ENCODE data around the gene NEDD4. TPM values are rescaled to one million over a fixed set of nuclear protein-coding genes. Genes with fewer than 3 reads are reported as not detected.

Gene NEDD4
- polyA plus RNA-seq, 1 donor (not counting 4 experiments of a cell fraction or from before 2014, with no cell fraction given) = 24.3 TPM

- DNase-seq (ENCODE audit: low read depth, low spot score) (no peak), FAIRE-seq (peak; percentile 9)
- Histone ChIP-seq H3K9me1 (ENCODE audit: control insufficient read depth, extremely low read depth, insufficient read depth, low read length) (peaks cover 2% of the 10 kb centered on the region), H2AFZ (ENCODE audit: control insufficient read depth, low read length) (no peak overlapping the region), H3K4me3 (ENCODE audit: control insufficient read depth in 2 of 3, extremely low read depth in 1 of 3, insufficient read depth in 2 of 3, low read depth in 1 of 3, low read length in 3 of 3) (no peak overlapping the region), H3K4me1 (ENCODE audit: control insufficient read depth, extremely low read depth, insufficient read depth, low read length) (peaks cover 4% of the 10 kb centered on the region), H3K27me3 (ENCODE audit: control insufficient read depth, extremely low read depth, insufficient read depth, low read length) (no peaks in the 10 kb centered on the region), H3K79me2 (ENCODE audit: control insufficient read depth, insufficient read depth, low read length) (peaks cover 8% of the 10 kb centered on the region), H3K27ac (ENCODE audit: control insufficient read depth, insufficient read depth, low read length) (no peak overlapping the region), H3K36me3 (ENCODE audit: control insufficient read depth in 2 of 2, extremely low read depth in 1 of 2, insufficient read depth in 2 of 2, low read length in 2 of 2) (peaks cover 3 to 4% of the 10 kb centered on the region in 2 experiments), H4K20me1 (ENCODE audit: control insufficient read depth, extremely low read depth, insufficient read depth, low read length) (no peaks in the 10 kb centered on the region), H3K9ac (ENCODE audit: control insufficient read depth, extremely low read depth, insufficient read depth, low read length) (no peak overlapping the region), H3K4me2 (ENCODE audit: control insufficient read depth, extremely low read depth, insufficient read depth, low read depth, low read length) (no peak overlapping the region), H3K9me3 (ENCODE audit: control insufficient read depth, low read depth, low read length) (no peaks in the 10 kb centered on the region)
- no peak for TF ChIP-seq CTCF (optimal IDR thresholded peaks at IDR 0.05 in 1 of 3, IDR thresholded peaks at IDR 0.05 in 1 of 3, conservative IDR thresholded peaks at IDR 0.05 in 1 of 3; ENCODE audit: extremely low read depth in 1 of 3, insufficient read depth in 2 of 3, low read length in 3 of 3)
- TF ChIP-seq EZH2 (IDR thresholded peaks at IDR 0.05; ENCODE audit: low read length) = no peak
- dilution Hi-C loops (cut with MboI; ENCODE audit: extremely low pct_ligation_motif_present, low sequenced_read_pairs) = no loop called here
These were observed 33.5 kb downstream of the NEDD4 start for GRCh38 chr15:55959744-55960447.

- DNase-seq (ENCODE audit: low read depth, low spot score) (no peak), FAIRE-seq (no peak)
- dilution Hi-C loops (cut with MboI; ENCODE audit: extremely low pct_ligation_motif_present, low sequenced_read_pairs) = no loop called here
- TF ChIP-seq CTCF (optimal IDR thresholded peaks at IDR 0.05 in 1 of 3, IDR thresholded peaks at IDR 0.05 in 1 of 3, conservative IDR thresholded peaks at IDR 0.05 in 1 of 3; ENCODE audit: extremely low read depth in 1 of 3, insufficient read depth in 2 of 3, low read length in 3 of 3) (no peak), EZH2 (IDR thresholded peaks at IDR 0.05; ENCODE audit: low read length) (no peak)
- Histone ChIP-seq H3K4me3 (ENCODE audit: control insufficient read depth in 2 of 3, extremely low read depth in 1 of 3, insufficient read depth in 2 of 3, low read depth in 1 of 3, low read length in 3 of 3) (no peak overlapping the region), H3K4me1 (ENCODE audit: control insufficient read depth, extremely low read depth, insufficient read depth, low read length) (peaks cover 4% of the 10 kb centered on the region), H3K79me2 (ENCODE audit: control insufficient read depth, insufficient read depth, low read length) (peaks cover 9% of the 10 kb centered on the region), H3K9me3 (ENCODE audit: control insufficient read depth, low read depth, low read length) (no peaks in the 10 kb centered on the region), H3K27me3 (ENCODE audit: control insufficient read depth, extremely low read depth, insufficient read depth, low read length) (no peaks in the 10 kb centered on the region), H2AFZ (ENCODE audit: control insufficient read depth, low read length) (no peak overlapping the region), H3K9ac (ENCODE audit: control insufficient read depth, extremely low read depth, insufficient read depth, low read length) (no peak overlapping the region), H4K20me1 (ENCODE audit: control insufficient read depth, extremely low read depth, insufficient read depth, low read length) (no peaks in the 10 kb centered on the region), H3K9me1 (ENCODE audit: control insufficient read depth, extremely low read depth, insufficient read depth, low read length) (peaks cover 2% of the 10 kb centered on the region), H3K27ac (ENCODE audit: control insufficient read depth, insufficient read depth, low read length) (no peak overlapping the region), H3K4me2 (ENCODE audit: control insufficient read depth, extremely low read depth, insufficient read depth, low read depth, low read length) (no peak overlapping the region), H3K36me3 (ENCODE audit: control insufficient read depth in 2 of 2, extremely low read depth in 1 of 2, insufficient read depth in 2 of 2, low read length in 2 of 2) (peaks cover 0 to 2% of the 10 kb centered on the region in 2 experiments)
These were observed 35.1 kb downstream of the NEDD4 start for GRCh38 chr15:55958349-55958748.

Measured in keratinocyte (primary cell).